IMR-90 (cell line): ENCODE results near the gene ACOX3. TPM values are rescaled to one million over a fixed set of nuclear protein-coding genes. Genes with fewer than 3 reads are reported as not detected.
A peak's percentile ranks its signal among the peaks of the same experiment; 100 is the strongest.

ENCODE experiments used
- ATAC-seq: fragments of 200-7000 bp; cut with Tn5 transposase; 2 replicates; pipeline ENCODE4 v1.9.1; 2020; ENCODE audit warnings: low read depth, mild to moderate bottlenecking, moderate library complexity
- BruUV-seq: library from RNA; stranded (reverse); fragments of 400-500 nt; replicated peaks from 2 replicates; lab custom pipeline; 2021; lab: Mats Ljungman, UMichigan
- CTCF ChIA-PET: fragments of 300-600 bp; formaldehyde crosslinking; extraction: SDS; loops from one replicate; lab custom pipeline; 2021; ENCODE audit warnings: antibody characterized with exemption; lab: Yijun Ruan, JAX
- POLR2A ChIA-PET: fragments of 300-600 bp; sonication (Branson Sonifier 250); formaldehyde crosslinking; loops from one replicate; lab custom pipeline; 2022; ENCODE audit warnings: antibody characterized with exemption; ENCODE audit not compliant: unreplicated experiment; lab: Charles Lee
- DNase-seq: peaks from one replicate; pipeline ENCODE4 v3.0.0; 2013
- H2AFZ ChIP-seq: replicated peaks from 2 replicates; pipeline ENCODE3; 2013; ENCODE audit warnings: low read length, mild to moderate bottlenecking; ENCODE audit not compliant: poor library complexity
- H2AK5ac ChIP-seq: 2 replicates; pipeline ENCODE4 v1.6.1; 2013; ENCODE audit warnings: low read depth, low read length, inconsistent platforms
- H2AK9ac ChIP-seq: replicated peaks from 2 replicates; pipeline ENCODE3; 2013; ENCODE audit warnings: mild to moderate bottlenecking, low read depth, low read length, moderate library complexity; ENCODE audit not compliant: poor library complexity
- H2BK120ac ChIP-seq: 2 replicates; pipeline ENCODE4 v1.6.1; 2013; ENCODE audit warnings: low read depth, low read length, inconsistent platforms
- H2BK15ac ChIP-seq: 3 replicates; pipeline ENCODE4 v1.6.1; 2013; ENCODE audit warnings: low read depth, low read length, inconsistent platforms
- H2BK20ac ChIP-seq: 2 replicates; pipeline ENCODE4 v1.6.1; 2013; ENCODE audit warnings: low read depth, mild to moderate bottlenecking, inconsistent platforms, low read length, moderate library complexity
- H2BK5ac ChIP-seq: 2 replicates; pipeline ENCODE4 v1.6.1; 2013; ENCODE audit warnings: mild to moderate bottlenecking, low read depth, low read length, inconsistent platforms; ENCODE audit not compliant: poor library complexity, severe bottlenecking
- H3K14ac ChIP-seq: replicated peaks from 2 replicates; pipeline ENCODE4 v1.6.1; 2013; ENCODE audit warnings: low read depth, low read length, inconsistent platforms
- H3K18ac ChIP-seq: 2 replicates; pipeline ENCODE4 v1.6.1; 2013; ENCODE audit warnings: low read depth, low read length, control low read depth
- H3K23ac ChIP-seq: 2 replicates; pipeline ENCODE4 v1.6.1; 2013; ENCODE audit warnings: low read depth, low read length, inconsistent platforms
- H3K27ac ChIP-seq: 2 replicates; pipeline ENCODE4 v1.5.1; 2013; ENCODE audit warnings: mild to moderate bottlenecking, control low read depth, low read length; ENCODE audit not compliant: insufficient read depth
- H3K27me3 ChIP-seq: 2 replicates; pipeline ENCODE4 v1.6.1; 2013; ENCODE audit warnings: low read length; ENCODE audit not compliant: control insufficient read depth, insufficient read depth
- H3K36me3 ChIP-seq: 2 replicates; pipeline ENCODE4 v1.6.1; 2013; ENCODE audit warnings: low read length, mixed read lengths; ENCODE audit not compliant: control insufficient read depth, insufficient read depth
- H3K4ac ChIP-seq: 2 replicates; pipeline ENCODE4 v1.6.1; 2013; ENCODE audit warnings: low read depth, low read length, inconsistent platforms
- H3K4me1 ChIP-seq: 2 replicates; pipeline ENCODE4 v1.6.1; 2013; ENCODE audit warnings: low read length, mixed read lengths; ENCODE audit not compliant: control insufficient read depth, insufficient read depth
- H3K4me2 ChIP-seq: 2 replicates; pipeline ENCODE4 v1.6.1; 2013; ENCODE audit warnings: low read depth, mild to moderate bottlenecking, control low read depth, low read length, moderate library complexity
- H3K4me3 ChIP-seq: 2 replicates; pipeline ENCODE4 v1.5.1; 2013; ENCODE audit warnings: low read depth, mild to moderate bottlenecking, control low read depth, low read length, moderate library complexity; ENCODE audit not compliant: insufficient read depth
- H3K56ac ChIP-seq: 2 replicates; pipeline ENCODE4 v1.6.1; 2013; ENCODE audit warnings: low read length, inconsistent platforms; ENCODE audit not compliant: insufficient read depth; ENCODE audit errors: extremely low read depth
- H3K79me1 ChIP-seq, 2 experiments: 2 replicates each; pipeline ENCODE4 v1.6.1; 2013; ENCODE audit warnings: low read length in 2 of 2, inconsistent platforms in 1 of 2, low read depth in 1 of 2
- H3K9ac ChIP-seq: 2 replicates; pipeline ENCODE4 v1.6.1; 2013; ENCODE audit warnings: low read depth, low read length, control low read depth
- H3K9me1 ChIP-seq: 2 replicates; pipeline ENCODE4 v1.6.1; 2013; ENCODE audit warnings: low read length, inconsistent platforms; ENCODE audit not compliant: insufficient read depth
- H3K9me3 ChIP-seq: 2 replicates; pipeline ENCODE4 v1.6.1; 2013; ENCODE audit warnings: low read length; ENCODE audit not compliant: control insufficient read depth, insufficient read depth
- H4K20me1 ChIP-seq: 2 replicates; pipeline ENCODE4 v1.6.1; 2013; ENCODE audit warnings: low read length, inconsistent platforms; ENCODE audit not compliant: insufficient read depth
- H4K5ac ChIP-seq: 2 replicates; pipeline ENCODE4 v1.6.1; 2013; ENCODE audit warnings: mild to moderate bottlenecking, low read depth, low read length, control low read depth
- H4K8ac ChIP-seq, 2 experiments: 2 replicates each; pipeline ENCODE4 v1.6.1; 2013; ENCODE audit warnings: low read depth in 2 of 2, low read length in 2 of 2, control low read depth in 1 of 2, inconsistent platforms in 1 of 2
- H4K91ac ChIP-seq: 2 replicates; pipeline ENCODE4 v1.6.1; 2013; ENCODE audit warnings: low read depth, low read length, inconsistent platforms; ENCODE audit not compliant: insufficient read depth
- CEBPB ChIP-seq: IDR thresholded peaks from 2 replicates; pipeline ENCODE4 v1.6.1; 2012; ENCODE audit warnings: low read depth, low read length, improper control_type of control experiment
- MXI1 ChIP-seq: IDR thresholded peaks from 2 replicates; pipeline ENCODE4 v1.6.1; 2012; ENCODE audit warnings: low read depth, mild to moderate bottlenecking, low read length, moderate library complexity, borderline replicate concordance
- WGBS, 2 experiments: methylation state at CpG; one replicate each; pipeline versions ENCODE4 v1.1.5 to v1.1.7; 2013; ENCODE audit warnings: missing lambda C conversion rate in 2 of 2; ENCODE audit not compliant: insufficient read length in 1 of 2; ENCODE audit errors: extremely low coverage in 2 of 2; 5-methylcytosine and 5-hydroxymethylcytosine counted together
- dilution Hi-C: fragments of 300-500 bp; cut with HindIII; formaldehyde crosslinking; loops from one replicate; pipeline ENCODE4 v1.14.3; 2018; ENCODE audit warnings: low sequenced_read_pairs; ENCODE audit not compliant: unreplicated experiment
- in situ Hi-C: fragments of 300-500 bp; cut with MboI; formaldehyde crosslinking; loops from 3 replicates; pipeline ENCODE4 v1.14.3; 2019; ENCODE audit warnings: low sequenced_read_pairs, inconsistent platforms, mixed read lengths
- intact Hi-C: fragments of 100-400 bp; cut with micrococcal nuclease; formaldehyde crosslinking; loops from 2 replicates; pipeline ENCODE4 v1.10.0; 2022
- polyA plus RNA-seq, 3 experiments: library from polyadenylated mRNA; depleted of rRNA; stranded (reverse); fragments of >200 nt; gene quantifications; 2 replicates each; pipeline ENCODE4 v1.2.3, GENCODE V29; 2012; ENCODE audit warnings: low replicate concordance in 1 of 3
- total RNA-seq: library from RNA; depleted of rRNA; stranded (reverse); fragments of >200 nt; gene quantifications from 2 replicates; pipeline ENCODE4 v1.2.3, GENCODE V29; 2012

The ACOX3 gene
- total and polyA plus RNA-seq, 2 of the 4 experiments (the other 2 are of a cell fraction), result 15.2 to 25.8 TPM

- no peak for TF ChIP-seq CEBPB
Observed at GRCh38 chr4:8442596-8443358, 2.3 kb upstream of the ACOX3 start (continued).

- dilution Hi-C loops, result no loop called here
- intact Hi-C loops, result no loop called here
Observed at GRCh38 chr4:8441499-8442091, 1.1 kb upstream of the ACOX3 start.

More at GRCh38 chr4:8441499-8442091, 1.1 kb upstream of the ACOX3 start:
- Histone ChIP-seq H3K27ac (no peak overlapping the region), H3K9ac (peak overlapping the region; percentile 71; the same call in 1 of the 2 replicates), H3K18ac (no peak overlapping the region), H2BK120ac (no peak overlapping the region), H3K4ac (no peak overlapping the region), H2AK9ac (peak overlapping the region; percentile 99), H2BK5ac (no peak overlapping the region), H4K91ac (no peak overlapping the region), H2BK15ac (no peak overlapping the region), H4K20me1 (peaks cover 25% of the 10 kb centered on the region; the same call in 1 of the 2 replicates), H2AFZ (no peak overlapping the region), H3K4me1 (peaks cover 9% of the 10 kb centered on the region; the same call in 1 of the 2 replicates), H4K5ac (no peak overlapping the region), H2AK5ac (0 out of 2 replicates have a peak overlapping the region, but pooled peaks have one; percentile 14), H3K27me3 (no peaks in the 10 kb centered on the region), H3K4me3 (peak overlapping the region; percentile 79), H3K56ac (peak overlapping the region; percentile 28; the same call in 1 of the 2 replicates), H3K79me1 (peaks cover 35 to 77% of the 10 kb centered on the region in 2 experiments), H2BK20ac (no peak overlapping the region), H3K9me1 (peaks cover 6% of the 10 kb centered on the region; the same call in 1 of the 2 replicates), H3K9me3 (no peaks in the 10 kb centered on the region), H4K8ac (peak overlapping the region in 1 of 2 experiments; percentile 61; a peak in 1 of 4 replicates), H3K4me2 (peak overlapping the region; percentile 95), H3K23ac (no peak overlapping the region), H3K36me3 (peaks cover 2% of the 10 kb centered on the region; the same call in 1 of the 2 replicates), H3K14ac (no peak overlapping the region)
- in situ Hi-C loops, result loop anchor here (25.0 kb wide), 1 partner anchor 1646 kb away; no protein-coding TSS in a partner anchor
- CTCF ChIA-PET, result no interaction called here
- POLR2A ChIA-PET, result no interaction called here
- TF ChIP-seq MXI1 (no peak), CEBPB (peak; percentile 97)
- no TSS peak for BruUV-seq
- DNase-seq (no peak), ATAC-seq (no peak)
- 42% methylated on average over 7 of the region's 17 CpGs; no CpG with 5 or more reads in 1 of the 2 experiments for WGBS, 2 experiments
